A673 (cell line): ENCODE measurements around the gene CREM. TPM values are rescaled to one million over a fixed set of nuclear protein-coding genes. Genes with fewer than 3 reads are reported as not detected.

Experiments used
- BruUV-seq: library from RNA; stranded (reverse); fragments of 400-500 nt; replicated peaks from 2 replicates; lab custom pipeline; 2021; lab: Mats Ljungman, UMichigan
- CTCF ChIA-PET: fragments of 300-600 bp; sonication (Branson Sonifier 250); formaldehyde crosslinking; loops from one replicate; lab custom pipeline; 2022; ENCODE audit warnings: antibody characterized with exemption; lab: Charles Lee
- POLR2A ChIA-PET: fragments of 300-600 bp; sonication (Branson Sonifier 250); formaldehyde crosslinking; loops from one replicate; lab custom pipeline; 2022; ENCODE audit warnings: antibody characterized with exemption; ENCODE audit not compliant: low non-redundant PET; lab: Charles Lee
- DNase-seq: peaks from one replicate; pipeline ENCODE4 v3.0.0-alpha.2; 2015; ENCODE audit warnings: low spot score
- H3K27ac ChIP-seq: fragments of 200-600 bp; sonication (generic); 2 replicates; pipeline ENCODE4 v1.5.1; 2016; ENCODE audit warnings: mixed run types, low read depth, mild to moderate bottlenecking, mixed read lengths, antibody characterized with exemption, low read length; ENCODE audit not compliant: poor library complexity, severe bottlenecking
- H3K27me3 ChIP-seq: fragments of 200-600 bp; sonication (generic); replicated peaks from 2 replicates; pipeline ENCODE4 v1.6.1; 2017; ENCODE audit warnings: mixed run types, low read depth, mild to moderate bottlenecking, mixed read lengths, antibody characterized with exemption, low read length; ENCODE audit not compliant: insufficient read depth, poor library complexity
- H3K36me3 ChIP-seq: fragments of 200-600 bp; sonication (generic); 2 replicates; pipeline ENCODE4 v1.6.1; 2016; ENCODE audit warnings: mixed run types, mild to moderate bottlenecking, mixed read lengths, antibody characterized with exemption, low read length; ENCODE audit not compliant: insufficient read depth, poor library complexity, severe bottlenecking
- H3K4me1 ChIP-seq: fragments of 200-600 bp; sonication (generic); 2 replicates; pipeline ENCODE4 v1.6.1; 2017; ENCODE audit warnings: mixed run types, mild to moderate bottlenecking, mixed read lengths, antibody characterized with exemption, low read length; ENCODE audit not compliant: insufficient read depth, poor library complexity, severe bottlenecking
- H3K4me3 ChIP-seq: fragments of 200-600 bp; sonication (generic); 2 replicates; pipeline ENCODE4 v1.5.1; 2016; ENCODE audit warnings: low read depth, mixed run types, mild to moderate bottlenecking, mixed read lengths, low read length; ENCODE audit not compliant: poor library complexity, severe bottlenecking
- H3K9me3 ChIP-seq: fragments of 200-600 bp; sonication (generic); 2 replicates; pipeline ENCODE4 v1.6.1; 2016; ENCODE audit warnings: mixed run types, low read depth, mild to moderate bottlenecking, mixed read lengths, antibody characterized with exemption, low read length; ENCODE audit not compliant: poor library complexity, severe bottlenecking
- CTCF ChIP-seq: fragments of 300-800, 200-600 bp; sonication (generic); conservative IDR thresholded peaks from 2 replicates; pipeline ENCODE4 v1.5.1; 2017; ENCODE audit warnings: low read depth, mild to moderate bottlenecking, antibody characterized with exemption, low read length, moderate library complexity, mixed read lengths
- EZH2 ChIP-seq: fragments of 200-600 bp; sonication (generic); IDR thresholded peaks from 2 replicates; pipeline ENCODE4 v1.6.1; 2017; ENCODE audit warnings: borderline replicate concordance, low read depth, mild to moderate bottlenecking, mixed read lengths, antibody characterized with exemption, low read length; ENCODE audit not compliant: poor library complexity, severe bottlenecking
- intact Hi-C: fragments of 100-400 bp; cut with micrococcal nuclease; formaldehyde crosslinking; loops from one replicate; pipeline ENCODE4 v1.10.0; 2022; ENCODE audit not compliant: unreplicated experiment
- total RNA-seq: library from RNA; stranded (reverse); gene quantifications from 2 replicates; pipeline ENCODE4 v1.2.3, GENCODE V29; 2021

The CREM gene
- total RNA-seq, 1 experiment from 2014 or later, result 66.3 TPM

DNA sequence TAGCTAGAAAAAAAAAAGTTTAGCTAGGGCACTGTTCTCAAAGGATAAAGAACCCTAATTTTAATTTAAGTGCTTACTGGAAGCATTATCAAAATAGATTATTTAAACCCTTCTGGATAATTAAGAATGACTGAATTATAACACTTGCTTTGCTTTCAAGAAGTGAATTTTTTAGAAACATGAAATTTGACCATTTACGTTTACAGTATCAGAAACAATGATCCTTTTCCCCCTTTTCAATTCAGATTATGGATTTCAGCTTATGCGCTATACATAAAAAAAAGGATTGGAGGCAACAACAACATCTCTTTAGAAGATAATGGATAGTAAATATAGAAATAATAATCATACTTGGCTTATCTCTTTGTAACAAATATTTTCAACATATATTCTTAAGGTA, 39.2 kb downstream of the CREM start:
- intact Hi-C loops, result no loop called here
- BruUV-seq, result no TSS peak
- no peaks in the 10 kb centered on the region for H3K36me3 ChIP-seq
- H3K27me3 ChIP-seq, result no peaks in the 10 kb centered on the region
- POLR2A ChIA-PET, result no interaction called here
- TF ChIP-seq EZH2 (no peak), CTCF (no peak)
- no peak overlapping the region for H3K4me3 ChIP-seq
- DNase-seq, result no peak
- H3K9me3 ChIP-seq, result no peaks in the 10 kb centered on the region
- H3K4me1 ChIP-seq, result no peaks in the 10 kb centered on the region
- no peak overlapping the region for H3K27ac ChIP-seq
- CTCF ChIA-PET, result no interaction called here

DNA sequence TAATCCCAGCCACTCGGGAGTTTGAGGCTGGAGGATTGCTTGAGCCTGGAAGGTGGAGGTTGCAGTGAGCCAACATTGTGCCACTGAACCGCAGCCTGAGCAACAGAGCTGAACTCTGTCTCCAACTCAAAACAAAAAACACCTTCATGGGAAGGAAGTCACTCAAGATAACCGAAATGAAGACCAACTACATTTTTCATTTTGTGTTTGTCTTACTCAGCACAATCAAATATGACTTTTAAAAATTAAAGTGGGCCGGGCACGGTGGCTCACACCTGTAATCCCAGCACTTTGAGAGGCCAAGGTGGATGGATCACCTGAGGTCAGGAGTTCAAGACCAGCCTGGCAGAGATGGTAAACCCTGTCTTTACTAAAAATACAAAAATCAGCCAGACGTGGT, 40.0 kb downstream of the CREM start:
- DNase-seq, result no peak
- intact Hi-C loops, result no loop called here
- Histone ChIP-seq H3K27ac (no peak overlapping the region), H3K9me3 (no peaks in the 10 kb centered on the region), H3K4me3 (no peak overlapping the region), H3K27me3 (no peaks in the 10 kb centered on the region), H3K4me1 (peaks cover 3% of the 10 kb centered on the region), H3K36me3 (no peaks in the 10 kb centered on the region)
- no TSS peak for BruUV-seq
- POLR2A ChIA-PET, result no interaction called here
- TF ChIP-seq CTCF (no peak), EZH2 (no peak)
- CTCF ChIA-PET, result no interaction called here

DNA sequence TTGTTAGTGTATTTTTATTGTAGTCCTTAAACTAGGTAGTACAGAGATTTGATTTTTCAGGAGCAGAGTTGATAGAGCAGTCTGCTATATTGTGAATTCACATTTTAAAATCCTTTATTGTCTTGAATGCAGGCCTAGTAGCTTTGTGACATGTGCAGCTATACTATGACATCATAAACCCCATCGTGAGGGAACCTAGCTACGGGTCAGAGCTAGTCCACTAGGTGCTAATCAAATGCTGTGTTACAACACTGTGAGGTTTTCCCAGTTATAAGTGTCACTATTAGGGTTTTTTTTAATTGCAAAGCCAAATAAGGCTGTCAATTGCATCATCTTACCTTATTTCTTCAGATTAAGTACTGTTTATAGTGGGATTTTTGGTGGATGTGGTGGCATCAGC, 40.7 kb downstream of the CREM start:
- H3K9me3 ChIP-seq, result no peaks in the 10 kb centered on the region
- ChIA-PET CTCF (no interaction called here), POLR2A (no interaction called here)
- no TSS peak for BruUV-seq
- no peak for TF ChIP-seq EZH2
- no peak for TF ChIP-seq CTCF
- H3K27me3 ChIP-seq, result no peaks in the 10 kb centered on the region
- peaks cover 10% of the 10 kb centered on the region for H3K4me1 ChIP-seq
- no peaks in the 10 kb centered on the region for H3K36me3 ChIP-seq
- H3K27ac ChIP-seq, result no peak overlapping the region
- intact Hi-C loops, result no loop called here
- DNase-seq, result no peak
- H3K4me3 ChIP-seq, result no peak overlapping the region
